ENCODE measurements around the gene RAB35.

Gene RAB35

GRCh38 chr12:120141336-120141735, 24.8 kb upstream of the RAB35 start:
- H3K4me3 ChIP-seq (ENCODE audit: low read length): no peak overlapping the region
- no peak for TF ChIP-seq ZNF274 (IDR thresholded peaks at IDR 0.05; ENCODE audit: low read depth, low read length)

GRCh38 chr12:120140603-120141002, 24.1 kb upstream of the RAB35 start:
- H3K4me3 ChIP-seq (ENCODE audit: low read length): no peak overlapping the region
- TF ChIP-seq ZNF274 (IDR thresholded peaks at IDR 0.05; ENCODE audit: low read depth, low read length): no peak

GRCh38 chr12:120139958-120140357, 23.4 kb upstream of the RAB35 start:
- no peak overlapping the region for H3K4me3 ChIP-seq (ENCODE audit: low read length)
- TF ChIP-seq ZNF274 (IDR thresholded peaks at IDR 0.05; ENCODE audit: low read depth, low read length): no peak

DNA sequence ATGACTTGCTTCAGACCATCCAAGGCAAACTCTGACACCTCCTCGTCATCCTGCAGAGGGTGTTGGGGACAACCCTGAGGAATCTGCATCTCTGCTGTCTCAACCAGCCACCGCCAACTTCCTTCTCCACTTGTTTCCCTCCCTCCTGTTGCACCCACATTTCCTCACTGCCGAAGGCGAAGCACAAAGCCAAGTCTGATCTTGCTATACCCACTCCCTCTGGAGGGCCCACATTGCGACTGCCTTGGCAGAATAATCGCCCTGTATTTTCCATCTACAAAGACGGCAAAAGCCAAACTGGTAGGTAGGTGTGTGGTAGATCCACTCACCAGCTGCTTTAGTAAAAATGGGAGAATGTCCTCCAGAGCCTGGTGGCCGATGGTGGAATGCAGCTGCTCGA, 21.8 kb upstream of the RAB35 start:
- TF ChIP-seq ZNF274 (IDR thresholded peaks at IDR 0.05; ENCODE audit: low read depth, low read length): no peak

GRCh38 chr12:120137833-120138232, 21.3 kb upstream of the RAB35 start:
- no peak overlapping the region for H3K4me3 ChIP-seq (ENCODE audit: low read length)
- no peak for TF ChIP-seq ZNF274 (IDR thresholded peaks at IDR 0.05; ENCODE audit: low read depth, low read length)

More for the DNA sequence above, 21.8 kb upstream of the RAB35 start:
- H3K4me3 ChIP-seq (ENCODE audit: low read length): no peak overlapping the region

GRCh38 chr12:120136093-120136770, 19.7 kb upstream of the RAB35 start:
- TF ChIP-seq ZNF274 (IDR thresholded peaks at IDR 0.05; ENCODE audit: low read depth, low read length): no peak
- H3K4me3 ChIP-seq (ENCODE audit: low read length): no peak overlapping the region

DNA sequence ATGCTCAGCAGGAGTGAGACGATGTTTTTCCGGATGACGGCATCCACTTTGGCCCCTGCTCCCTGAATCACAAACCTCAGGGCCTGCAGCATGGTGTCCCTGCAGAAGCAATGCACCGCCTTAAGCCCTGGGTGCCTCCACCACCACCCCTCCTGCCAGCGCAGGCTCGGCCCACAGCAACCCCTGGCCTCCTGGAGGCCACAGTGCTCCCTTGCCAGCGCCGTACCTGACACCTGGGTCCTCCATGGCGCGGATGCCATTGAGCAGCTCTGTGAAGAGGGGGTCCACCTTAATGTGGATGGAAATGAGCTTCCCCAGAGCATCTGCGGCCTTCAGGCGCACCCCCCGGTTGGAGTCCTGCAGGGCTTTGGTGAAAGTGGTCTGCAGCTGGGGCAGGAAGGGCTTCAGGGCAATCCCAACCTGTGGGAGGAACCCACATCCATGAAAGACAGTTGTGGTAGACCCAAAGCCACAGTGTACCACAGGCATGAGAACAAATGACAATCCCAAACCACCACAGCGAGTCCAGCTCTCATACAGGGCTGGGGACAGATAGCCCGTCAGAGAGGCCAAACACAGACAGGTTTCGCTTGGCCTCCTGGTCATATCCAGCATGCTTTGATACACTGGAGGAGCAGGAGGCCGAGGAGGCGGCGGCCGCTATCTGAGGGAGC, 17.9 kb upstream of the RAB35 start:
- TF ChIP-seq ZNF274 (IDR thresholded peaks at IDR 0.05; ENCODE audit: low read depth, low read length): no peak
- no peak overlapping the region for H3K4me3 ChIP-seq (ENCODE audit: low read length)

DNA sequence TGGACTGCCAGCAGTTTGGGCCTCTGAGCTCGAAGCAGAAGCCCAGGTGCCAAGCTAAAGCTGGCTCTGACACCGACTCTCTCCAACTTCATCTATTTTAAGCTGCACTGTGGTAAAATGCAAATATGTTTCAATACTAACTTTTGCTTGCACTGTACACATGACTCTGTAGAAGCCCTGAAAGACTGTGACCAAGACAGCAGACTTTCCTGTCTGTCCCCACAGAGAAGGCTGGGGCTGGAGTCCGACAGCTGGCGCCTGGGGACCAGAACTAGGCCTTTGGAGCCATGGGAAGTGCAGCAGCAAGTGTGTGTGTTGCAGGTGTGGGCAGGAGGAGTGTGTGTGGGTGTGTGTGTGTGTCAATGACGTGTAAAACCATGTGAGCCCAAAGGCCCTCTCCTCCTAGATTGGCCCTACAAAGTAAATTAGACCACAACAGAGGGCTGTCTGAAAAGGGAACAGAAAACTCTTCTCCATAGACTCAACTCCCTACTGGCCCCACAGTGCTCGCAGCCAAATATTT, 16.4 kb upstream of the RAB35 start:
- peak overlapping the region; percentile 28; the same call in 1 of the 2 replicates for H3K4me3 ChIP-seq (ENCODE audit: low read length)
- TF ChIP-seq ZNF274 (IDR thresholded peaks at IDR 0.05; ENCODE audit: low read depth, low read length): no peak

- no peak for TF ChIP-seq ZNF274 (IDR thresholded peaks at IDR 0.05; ENCODE audit: low read depth, low read length)
- peak overlapping the region; percentile 28; the same call in 1 of the 2 replicates for H3K4me3 ChIP-seq (ENCODE audit: low read length)
Observed at GRCh38 chr12:120132054-120132836, 15.7 kb upstream of the RAB35 start.

GRCh38 chr12:120131116-120131515, 14.6 kb upstream of the RAB35 start:
- no peak overlapping the region for H3K4me3 ChIP-seq (ENCODE audit: low read length)
- no peak for TF ChIP-seq ZNF274 (IDR thresholded peaks at IDR 0.05; ENCODE audit: low read depth, low read length)

DNA sequence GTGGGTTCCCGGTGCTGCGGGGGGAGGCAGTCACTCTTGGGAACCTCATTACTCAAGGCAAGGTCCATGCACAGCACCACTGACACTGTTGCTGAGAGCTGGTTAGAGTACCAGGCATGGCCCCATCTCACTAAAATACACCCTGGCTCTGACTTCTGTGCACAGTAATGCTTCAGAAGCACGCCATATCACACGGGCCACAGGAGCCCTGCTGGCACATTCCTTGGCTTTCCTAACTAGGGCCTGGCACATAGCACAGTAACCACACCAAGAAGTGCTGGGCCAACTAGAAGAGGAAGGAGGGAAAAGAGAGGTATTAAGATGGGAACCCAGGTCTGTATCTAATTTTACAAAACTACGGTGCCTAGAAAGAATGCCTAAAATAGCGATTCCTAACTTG, 13.5 kb upstream of the RAB35 start:
- no peak for TF ChIP-seq ZNF274 (IDR thresholded peaks at IDR 0.05; ENCODE audit: low read depth, low read length)
- H3K4me3 ChIP-seq (ENCODE audit: low read length): no peak overlapping the region

GRCh38 chr12:120126635-120127005, 10.1 kb upstream of the RAB35 start:
- H3K4me3 ChIP-seq (ENCODE audit: low read length): no peak overlapping the region
- TF ChIP-seq ZNF274 (IDR thresholded peaks at IDR 0.05; ENCODE audit: low read depth, low read length): no peak

- TF ChIP-seq ZNF274 (IDR thresholded peaks at IDR 0.05; ENCODE audit: low read depth, low read length): no peak
- H3K4me3 ChIP-seq (ENCODE audit: low read length): no peak overlapping the region
Observed at GRCh38 chr12:120125792-120126634, 9.5 kb upstream of the RAB35 start.

DNA sequence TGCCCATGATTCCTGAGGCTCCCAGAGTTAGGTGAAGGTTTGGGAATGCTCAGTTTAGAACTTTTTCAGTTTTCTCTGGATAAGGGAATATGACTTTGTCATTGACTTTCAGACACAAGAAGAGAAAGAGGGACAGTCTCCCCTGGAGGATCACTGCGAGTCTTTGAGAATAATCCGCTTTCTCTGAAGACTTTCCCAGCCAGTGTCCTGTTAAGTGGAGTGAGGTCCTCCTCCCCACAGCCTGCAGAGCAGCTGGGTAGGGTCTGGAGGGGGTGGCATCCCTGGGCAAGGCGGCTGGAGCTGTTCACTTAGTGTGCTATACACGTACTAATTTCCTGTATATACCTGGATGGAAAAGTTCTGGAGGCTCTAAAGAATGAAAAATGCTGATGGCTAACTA, 8.5 kb upstream of the RAB35 start:
- no peak overlapping the region for H3K4me3 ChIP-seq (ENCODE audit: low read length)
- no peak for TF ChIP-seq ZNF274 (IDR thresholded peaks at IDR 0.05; ENCODE audit: low read depth, low read length)
